AG09309 (cell line): Measurements from ENCODE around the gene GSTM4.

Source experiments
- DNase-seq: peaks from one replicate; pipeline ENCODE4 v3.0.0-alpha.2; 2010; ENCODE audit warnings: low read depth
- H3K4me3 ChIP-seq: 2 replicates; pipeline ENCODE4 v1.5.1; 2011; ENCODE audit warnings: mild to moderate bottlenecking, low read depth, low read length, moderate library complexity; ENCODE audit not compliant: control insufficient read depth
- CTCF ChIP-seq: IDR thresholded peaks from 2 replicates; pipeline ENCODE4 v1.5.1; 2011; ENCODE audit warnings: mild to moderate bottlenecking, low read depth, low read length, inconsistent platforms; ENCODE audit not compliant: insufficient read depth, control insufficient read depth; ENCODE audit errors: missing control alignments

Gene GSTM4

GRCh38 chr1:109634771-109635750 lies 20.8 kb upstream of the GSTM4 start:
- no peak overlapping the region for H3K4me3 ChIP-seq
- no peak for DNase-seq
- TF ChIP-seq CTCF: no peak

GRCh38 chr1:109635862-109636200 lies 20.1 kb upstream of the GSTM4 start:
- no peak overlapping the region for H3K4me3 ChIP-seq
- TF ChIP-seq CTCF: no peak
- no peak for DNase-seq

- DNase-seq: no peak
- no peak for TF ChIP-seq CTCF
- no peak overlapping the region for H3K4me3 ChIP-seq
Measured at GRCh38 chr1:109636201-109636952, 19.5 kb upstream of the GSTM4 start.

- no peak overlapping the region for H3K4me3 ChIP-seq
- TF ChIP-seq CTCF: no peak
- no peak for DNase-seq
Measured at GRCh38 chr1:109637446-109637845, 18.5 kb upstream of the GSTM4 start.

GRCh38 chr1:109639063-109639840 lies 16.6 kb upstream of the GSTM4 start:
- TF ChIP-seq CTCF: no peak
- no peak for DNase-seq
- H3K4me3 ChIP-seq: no peak overlapping the region

- H3K4me3 ChIP-seq: no peak overlapping the region
- TF ChIP-seq CTCF: no peak
- DNase-seq: no peak
Measured at GRCh38 chr1:109639841-109640184, 16.1 kb upstream of the GSTM4 start.
